B cell (primary cell): Measurements from ENCODE around the gene PLEKHM3. TPM values are rescaled to one million over a fixed set of nuclear protein-coding genes. Genes with fewer than 3 reads are reported as not detected.

Experiments used
- ATAC-seq: fragments of 200-7000 bp; cut with Tn5 transposase; one replicate; pipeline ENCODE4 v1.10.0; 2021; ENCODE audit warnings: low read depth, mild to moderate bottlenecking, moderate number of reproducible peaks, moderate library complexity
- CTCF ChIA-PET: fragments of 350-600 bp; sonication (Branson Sonifier 250); formaldehyde crosslinking; loops from one replicate; lab custom pipeline; 2021; ENCODE audit warnings: antibody characterized with exemption, inconsistent platforms; lab: Charles Lee
- POLR2A ChIA-PET: fragments of 350-600 bp; sonication (Branson Sonifier 250); formaldehyde crosslinking; loops from one replicate; lab custom pipeline; 2021; ENCODE audit warnings: antibody characterized with exemption; lab: Charles Lee
- DNase-seq: peaks from one replicate; pipeline ENCODE4 v3.0.0; 2013
- H2AFZ ChIP-seq: 2 replicates; pipeline ENCODE4 v1.6.1; 2012; ENCODE audit warnings: mild to moderate bottlenecking, low read depth, low read length; ENCODE audit not compliant: insufficient read depth, poor library complexity, severe bottlenecking
- H3K27ac ChIP-seq, 2 donors: 1 replicate in 1 of 2; 2 replicates in 1 of 2; pipeline ENCODE4 v1.5.1; 2012 to 2013; ENCODE audit warnings: low read length in 2 of 2, mild to moderate bottlenecking in 2 of 2, moderate library complexity in 1 of 2
- H3K27me3 ChIP-seq, 4 experiments: fragments of 200-600 bp in 1 of 4; sonication (generic) in 1 of 4; replicated peaks in 1 of 4; 1 replicate in 2 of 4; 2 replicates in 2 of 4; pipeline versions ENCODE4 v1.6.1 to v1.7.0; 2013 to 2016; ENCODE audit warnings: low read length in 3 of 4, mild to moderate bottlenecking in 2 of 4, mixed read lengths in 1 of 4, moderate library complexity in 1 of 4; ENCODE audit not compliant: insufficient read depth in 4 of 4, control insufficient read depth in 3 of 4; ENCODE audit errors: control extremely low read depth in 1 of 4
- H3K36me3 ChIP-seq, 2 experiments: replicated peaks in 1 of 2; 1 replicate in 1 of 2; 2 replicates in 1 of 2; pipeline versions ENCODE4 v1.6.1 to v1.7.1; 2013; ENCODE audit warnings: low read length in 1 of 2; ENCODE audit not compliant: insufficient read depth in 2 of 2, control insufficient read depth in 1 of 2; ENCODE audit errors: control extremely low read depth in 1 of 2, extremely low read depth in 1 of 2
- H3K4me1 ChIP-seq, 2 donors: fragments of 200-600 bp in 1 of 2; sonication (generic) in 1 of 2; 1 replicate in 1 of 2; 2 replicates in 1 of 2; pipeline versions ENCODE4 v1.5.1 to v1.6.1; 2013 to 2017; ENCODE audit warnings: low read length in 2 of 2; ENCODE audit not compliant: control insufficient read depth in 2 of 2, insufficient read depth in 2 of 2
- H3K4me2 ChIP-seq: replicated peaks from 2 replicates; pipeline ENCODE3; 2012; ENCODE audit warnings: mild to moderate bottlenecking, low read depth, low read length; ENCODE audit not compliant: poor library complexity, severe bottlenecking
- H3K4me3 ChIP-seq, 5 experiments: fragments of 200-600 bp in 1 of 5; sonication (generic) in 1 of 5; 1 replicate in 3 of 5; 2 replicates in 2 of 5; pipeline versions ENCODE4 v1.5.1 to v1.7.0; 2011 to 2016; ENCODE audit warnings: low read length in 4 of 5, mild to moderate bottlenecking in 4 of 5, low read depth in 2 of 5, control low read depth in 1 of 5, moderate library complexity in 1 of 5; ENCODE audit not compliant: insufficient read depth in 1 of 5; ENCODE audit errors: control extremely low read depth in 1 of 5, extremely low read depth in 1 of 5
- H3K79me2 ChIP-seq: fragments of 200-600 bp; sonication (generic); one replicate; pipeline ENCODE4 v1.6.0; 2016; ENCODE audit warnings: low read length; ENCODE audit not compliant: control insufficient read depth, insufficient read depth
- H3K9ac ChIP-seq: fragments of 200-600 bp; sonication (generic); 2 replicates; pipeline ENCODE4 v1.6.1; 2017; ENCODE audit warnings: mild to moderate bottlenecking, low read length, moderate library complexity
- H3K9me3 ChIP-seq, 3 donors: one replicate each; pipeline versions ENCODE4 v1.6.1 to v1.7.1; 2013; ENCODE audit warnings: low read length in 2 of 3; ENCODE audit not compliant: control insufficient read depth in 2 of 3, insufficient read depth in 1 of 3; ENCODE audit errors: control extremely low read depth in 1 of 3
- H4K20me1 ChIP-seq: 2 replicates; pipeline ENCODE4 v1.6.0; 2012; ENCODE audit warnings: mild to moderate bottlenecking, low read length; ENCODE audit not compliant: insufficient read depth, control insufficient read depth, poor library complexity, severe bottlenecking
- H3K27ac Mint-ChIP-seq: one replicate; pipeline ENCODE4 v1.8.0; 2021; ENCODE audit warnings: mixed read lengths
- H3K27me3 Mint-ChIP-seq: one replicate; pipeline ENCODE4 v1.8.0; 2021; ENCODE audit warnings: mixed read lengths
- H3K4me1 Mint-ChIP-seq: one replicate; pipeline ENCODE4 v1.8.0; 2021; ENCODE audit warnings: mixed read lengths
- H3K4me3 Mint-ChIP-seq: one replicate; pipeline ENCODE4 v1.8.0; 2021; ENCODE audit warnings: mixed read lengths
- H3K9me3 Mint-ChIP-seq: one replicate; pipeline ENCODE4 v1.8.0; 2022; ENCODE audit warnings: mixed read lengths; ENCODE audit not compliant: insufficient read depth
- CTCF ChIP-seq: fragments of 200-600 bp; IDR thresholded peaks from one replicate; pipeline ENCODE4 v1.8.0; 2022; ENCODE audit warnings: antibody characterized with exemption, mild to moderate bottlenecking
- EZH2 ChIP-seq: IDR thresholded peaks from 2 replicates; pipeline ENCODE4 v1.6.1; 2012; ENCODE audit warnings: borderline replicate concordance, low read depth, mild to moderate bottlenecking, moderate library complexity, low read length; ENCODE audit not compliant: insufficient read depth, poor library complexity, severe bottlenecking
- WGBS: methylation state at CpG from one replicate; pipeline ENCODE4 v1.1.5; 2013; ENCODE audit warnings: missing lambda C conversion rate; ENCODE audit not compliant: insufficient coverage; 5-methylcytosine and 5-hydroxymethylcytosine counted together
- intact Hi-C: fragments of 100-400 bp; cut with micrococcal nuclease; formaldehyde crosslinking; loops from one replicate; pipeline ENCODE4 v1.10.0; 2022
- polyA plus RNA-seq: library from polyadenylated mRNA; depleted of rRNA; stranded (reverse); fragments of >200 nt; gene quantifications from 2 replicates; pipeline ENCODE4 v1.2.3, GENCODE V29; 2012
- total RNA-seq, 2 donors: library from RNA; stranded (reverse); fragments of 120-200 nt in 1 of 2; gene quantifications; 1 replicate in 1 of 2; 2 replicates in 1 of 2; pipeline versions ENCODE4 v1.2.3 to v1.2.4, GENCODE V29; 2013 to 2022

The PLEKHM3 gene
- total and polyA plus RNA-seq, 2 donors (not counting 1 experiment from before 2014, with no cell fraction given): 4.0 to 17.7 TPM

GRCh38 chr2:207787800-207788199 lies 237.5 kb downstream of the PLEKHM3 start:
- no peak overlapping the region for H3K4me3 ChIP-seq
- peaks cover 27% of the 10 kb centered on the region for H3K27me3 Mint-ChIP-seq
- no peak overlapping the region for H3K4me2 ChIP-seq
- no peak overlapping the region for H2AFZ ChIP-seq
- intact Hi-C loops: no loop called here
- H3K9me3 Mint-ChIP-seq: no peaks in the 10 kb centered on the region
- H3K4me1 Mint-ChIP-seq: no peaks in the 10 kb centered on the region
- no peaks in the 10 kb centered on the region for H3K4me1 ChIP-seq
- H3K4me3 Mint-ChIP-seq: no peak overlapping the region
- no peaks in the 10 kb centered on the region for H3K9me3 ChIP-seq
- DNase-seq (no peak), ATAC-seq (no peak)
- H4K20me1 ChIP-seq: no peaks in the 10 kb centered on the region
- CTCF ChIA-PET: no interaction called here
- peaks cover 0 to 5% (median 0%) of the 10 kb centered on the region in 4 experiments for H3K27me3 ChIP-seq
- H3K36me3 ChIP-seq: no peaks in the 10 kb centered on the region
- no peak overlapping the region for H3K27ac Mint-ChIP-seq
- no peak overlapping the region for H3K9ac ChIP-seq
- 79% methylated on average over 2 of the region's 4 CpGs for WGBS
- no peak overlapping the region for H3K27ac ChIP-seq
- TF ChIP-seq EZH2: no peak
- TF ChIP-seq CTCF: no peak
- H3K79me2 ChIP-seq: no peaks in the 10 kb centered on the region
- POLR2A ChIA-PET: interaction anchor here (0.6 kb wide), 1 partner anchor 117 kb away, joined by 8 read pairs; no protein-coding TSS in a partner anchor

GRCh38 chr2:207787017-207787416 lies 238.3 kb downstream of the PLEKHM3 start:
- H3K4me1 Mint-ChIP-seq: no peaks in the 10 kb centered on the region
- TF ChIP-seq EZH2 (no peak), CTCF (no peak)
- peaks cover 23% of the 10 kb centered on the region for H3K27me3 Mint-ChIP-seq
- DNase-seq (no peak), ATAC-seq (no peak)
- Histone ChIP-seq H2AFZ (no peak overlapping the region), H3K79me2 (no peaks in the 10 kb centered on the region), H3K27ac (no peak overlapping the region), H3K27me3 (peaks cover 0 to 3% (median 1%) of the 10 kb centered on the region in 4 experiments), H3K9ac (no peak overlapping the region), H3K9me3 (no peaks in the 10 kb centered on the region), H3K36me3 (no peaks in the 10 kb centered on the region), H3K4me1 (no peaks in the 10 kb centered on the region), H3K4me2 (no peak overlapping the region), H4K20me1 (no peaks in the 10 kb centered on the region), H3K4me3 (no peak overlapping the region)
- no peaks in the 10 kb centered on the region for H3K9me3 Mint-ChIP-seq
- no peak overlapping the region for H3K27ac Mint-ChIP-seq
- ChIA-PET POLR2A (no interaction called here), CTCF (no interaction called here)
- no peak overlapping the region for H3K4me3 Mint-ChIP-seq
- no CpG with 5 or more reads among the region's 3 CpGs for WGBS
- intact Hi-C loops: no loop called here
